GM23338 (cell line): ENCODE data around the gene PYDC2. TPM values are rescaled to one million over a fixed set of nuclear protein-coding genes. Genes with fewer than 3 reads are reported as not detected.

Experiments
- ATAC-seq: fragments of 200-7000 bp; cut with Tn5 transposase; 3 replicates; pipeline ENCODE4 v1.9.1; 2020
- DNase-seq: peaks from one replicate; pipeline ENCODE4 v3.0.0-alpha.2; 2015; ENCODE audit warnings: low spot score
- H2AFZ ChIP-seq: fragments of 200-600 bp; sonication (generic); 2 replicates; pipeline ENCODE4 v1.8.0; 2016; ENCODE audit warnings: antibody characterized with exemption, mild to moderate bottlenecking, moderate library complexity
- H3F3A ChIP-seq: fragments of 200-600 bp; sonication (generic); replicated peaks from 2 replicates; pipeline ENCODE4 v1.8.0; 2017; ENCODE audit warnings: antibody characterized with exemption, mixed run types, low read depth
- H3K27ac ChIP-seq: fragments of 200-600 bp; sonication (generic); 2 replicates; pipeline ENCODE4 v1.6.1; 2016; ENCODE audit warnings: low read depth
- H3K27me3 ChIP-seq: fragments of 200-600 bp; sonication (generic); 2 replicates; pipeline ENCODE4 v1.8.0; 2016; ENCODE audit warnings: mild to moderate bottlenecking, mixed run types, moderate library complexity; ENCODE audit not compliant: insufficient read depth
- H3K36me3 ChIP-seq: fragments of 200-600 bp; sonication (generic); 2 replicates; pipeline ENCODE4 v1.8.0; 2016; ENCODE audit warnings: mild to moderate bottlenecking; ENCODE audit not compliant: insufficient read depth
- H3K4me1 ChIP-seq: fragments of 200-600 bp; sonication (generic); 2 replicates; pipeline ENCODE4 v1.8.0; 2016; ENCODE audit warnings: mild to moderate bottlenecking, moderate library complexity; ENCODE audit not compliant: insufficient read depth
- H3K4me2 ChIP-seq: fragments of 200-600 bp; sonication (generic); 2 replicates; pipeline ENCODE4 v1.7.1; 2017; ENCODE audit warnings: mixed run types
- H3K4me3 ChIP-seq: fragments of 200-600 bp; sonication (generic); 2 replicates; pipeline ENCODE4 v1.6.1; 2016; ENCODE audit warnings: mixed run types
- H3K79me2 ChIP-seq: fragments of 200-600 bp; sonication (generic); replicated peaks from 2 replicates; pipeline ENCODE4 v1.8.0; 2017; ENCODE audit warnings: mild to moderate bottlenecking; ENCODE audit not compliant: insufficient read depth
- H3K9me2 ChIP-seq: fragments of 200-600 bp; sonication (generic); 2 replicates; pipeline ENCODE4 v1.8.0; 2017; ENCODE audit not compliant: insufficient read depth
- H4K20me1 ChIP-seq: fragments of 200-600 bp; sonication (generic); replicated peaks from 2 replicates; pipeline ENCODE4 v1.8.0; 2017; ENCODE audit warnings: mild to moderate bottlenecking; ENCODE audit not compliant: insufficient read depth
- H3K27ac Mint-ChIP-seq: 2 replicates; pipeline ENCODE4 v1.8.0; 2020; ENCODE audit warnings: inconsistent platforms, mild to moderate bottlenecking, moderate library complexity, mixed read lengths
- H3K27me3 Mint-ChIP-seq: 3 replicates; pipeline ENCODE4 v1.8.0; 2022; ENCODE audit warnings: low read depth, mild to moderate bottlenecking, moderate library complexity, mixed read lengths, inconsistent platforms; ENCODE audit not compliant: insufficient read depth, poor library complexity
- H3K36me3 Mint-ChIP-seq: 3 replicates; pipeline ENCODE4 v1.8.0; 2021; ENCODE audit warnings: low read depth, mild to moderate bottlenecking, inconsistent platforms, moderate library complexity, mixed read lengths
- H3K4me1 Mint-ChIP-seq: 3 replicates; pipeline ENCODE4 v1.8.0; 2020; ENCODE audit warnings: mild to moderate bottlenecking, inconsistent platforms, mixed read lengths
- H3K4me3 Mint-ChIP-seq: 3 replicates; pipeline ENCODE4 v1.8.0; 2021; ENCODE audit warnings: moderate library complexity, mild to moderate bottlenecking, inconsistent platforms, mixed read lengths
- H3K9me3 Mint-ChIP-seq: 3 replicates; pipeline ENCODE4 v1.8.0; 2020; ENCODE audit warnings: moderate library complexity, mild to moderate bottlenecking, inconsistent platforms, mixed read lengths
- CREB1 ChIP-seq: fragments of 250-450 bp; sonication (Bioruptor Pico); IDR thresholded peaks from 2 replicates; pipeline ENCODE4 v1.5.0; 2020; ENCODE audit warnings: low read depth, mild to moderate bottlenecking, moderate library complexity
- EZH2 ChIP-seq: fragments of 200-600 bp; sonication (generic); IDR thresholded peaks from one replicate; pipeline ENCODE4 v1.8.0; 2017; ENCODE audit warnings: antibody characterized with exemption, mild to moderate bottlenecking, low read depth; ENCODE audit not compliant: unreplicated experiment
- EZH2phosphoT487 ChIP-seq: fragments of 200-600 bp; sonication (generic); IDR thresholded peaks from one replicate; pipeline ENCODE4 v1.8.1; 2018; ENCODE audit warnings: antibody characterized with exemption; ENCODE audit not compliant: unreplicated experiment
- JUNB ChIP-seq: IDR thresholded peaks from one replicate; pipeline ENCODE4 v1.6.1; 2016; ENCODE audit warnings: antibody characterized with exemption; ENCODE audit not compliant: unreplicated experiment
- NANOG ChIP-seq: IDR thresholded peaks from 2 replicates; pipeline ENCODE4 v1.6.1; 2016; ENCODE audit warnings: antibody characterized with exemption, borderline replicate concordance
- POLR2AphosphoS5 ChIP-seq: IDR thresholded peaks from 2 replicates; pipeline ENCODE4 v1.6.1; 2016; ENCODE audit warnings: antibody characterized with exemption, low read depth
- STAT1 ChIP-seq: IDR thresholded peaks from one replicate; pipeline ENCODE4 v1.6.1; 2016; ENCODE audit warnings: antibody characterized with exemption; ENCODE audit not compliant: unreplicated experiment
- ZNF114 ChIP-seq: fragments of 250-450 bp; sonication (Bioruptor Pico); IDR thresholded peaks from 2 replicates; pipeline ENCODE4 v1.5.0; 2020; ENCODE audit warnings: mild to moderate bottlenecking, moderate library complexity
- ZNF331 ChIP-seq: fragments of 250-450 bp; sonication (Bioruptor Pico); IDR thresholded peaks from 2 replicates; pipeline ENCODE4 v1.5.0; 2020; ENCODE audit warnings: low read depth, mild to moderate bottlenecking, moderate library complexity
- polyA plus RNA-seq: library from polyadenylated mRNA; unstranded; fragments of >200 nt; fragmentation: Nextera tagmentation; extraction: Ambion mirVana; gene quantifications from 2 replicates; pipeline ENCODE4 v1.2.1, GENCODE V29; 2016
- total RNA-seq: library from RNA; depleted of rRNA; stranded (reverse); fragments of >200 nt; shearing (Covaris generic); gene quantifications from 2 replicates; pipeline ENCODE4 v1.2.3, GENCODE V29; 2014
- TF ChIP-seq, protein P1 (sequence below): IDR thresholded peaks from 2 replicates; pipeline ENCODE4 v1.6.1; 2016; ENCODE audit warnings: antibody characterized with exemption
- TF ChIP-seq, protein P2 (sequence below): fragments of 250-450 bp; sonication (Bioruptor Pico); IDR thresholded peaks from 2 replicates; pipeline ENCODE4 v1.5.0; 2020; ENCODE audit warnings: mild to moderate bottlenecking, moderate library complexity
- TF ChIP-seq, protein P3 (sequence below), 2 experiments: fragments of 200-600 bp in 1 of 2; sonication (generic) in 1 of 2; conservative IDR thresholded peaks; 2 replicates each; pipeline versions ENCODE4 v1.5.1 to v1.6.1; 2016 to 2017; ENCODE audit warnings: antibody characterized with exemption in 2 of 2, low read depth in 2 of 2, mild to moderate bottlenecking in 2 of 2, moderate library complexity in 1 of 2
- TF ChIP-seq, protein P4 (sequence below): IDR thresholded peaks from one replicate; pipeline ENCODE4 v1.6.1; 2018; ENCODE audit warnings: antibody characterized with exemption; ENCODE audit not compliant: unreplicated experiment

PYDC2 gene
- total and polyA plus RNA-seq, 2 experiments from 2014 or later = not detected

DNA sequence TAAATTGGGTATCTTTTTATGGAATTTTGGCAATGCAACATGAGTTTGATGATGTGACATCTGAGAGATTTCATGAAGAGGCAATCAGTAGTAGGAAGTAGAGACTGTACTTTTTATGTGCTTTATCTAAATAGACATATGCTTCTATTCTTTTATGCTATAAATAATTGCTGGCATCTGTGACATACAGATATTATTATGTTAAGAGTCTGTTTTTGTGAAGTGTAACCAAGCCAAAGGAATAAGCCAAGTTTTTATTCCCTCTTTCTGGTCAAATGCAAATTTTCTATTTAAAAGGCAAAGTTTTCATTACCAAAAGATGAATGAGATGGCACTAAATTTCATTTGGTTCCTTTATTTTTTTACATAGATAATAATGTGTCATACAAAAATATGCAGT, 32.4 kb downstream of the PYDC2 start:
- TF ChIP-seq, protein P1, sequence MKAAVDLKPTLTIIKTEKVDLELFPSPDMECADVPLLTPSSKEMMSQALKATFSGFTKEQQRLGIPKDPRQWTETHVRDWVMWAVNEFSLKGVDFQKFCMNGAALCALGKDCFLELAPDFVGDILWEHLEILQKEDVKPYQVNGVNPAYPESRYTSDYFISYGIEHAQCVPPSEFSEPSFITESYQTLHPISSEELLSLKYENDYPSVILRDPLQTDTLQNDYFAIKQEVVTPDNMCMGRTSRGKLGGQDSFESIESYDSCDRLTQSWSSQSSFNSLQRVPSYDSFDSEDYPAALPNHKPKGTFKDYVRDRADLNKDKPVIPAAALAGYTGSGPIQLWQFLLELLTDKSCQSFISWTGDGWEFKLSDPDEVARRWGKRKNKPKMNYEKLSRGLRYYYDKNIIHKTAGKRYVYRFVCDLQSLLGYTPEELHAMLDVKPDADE = no peak
- TF ChIP-seq ZNF114 (CRISPR knock-in tag) = no peak
- TF ChIP-seq ZNF331 (CRISPR knock-in tag) = no peak
- TF ChIP-seq, protein P2, sequence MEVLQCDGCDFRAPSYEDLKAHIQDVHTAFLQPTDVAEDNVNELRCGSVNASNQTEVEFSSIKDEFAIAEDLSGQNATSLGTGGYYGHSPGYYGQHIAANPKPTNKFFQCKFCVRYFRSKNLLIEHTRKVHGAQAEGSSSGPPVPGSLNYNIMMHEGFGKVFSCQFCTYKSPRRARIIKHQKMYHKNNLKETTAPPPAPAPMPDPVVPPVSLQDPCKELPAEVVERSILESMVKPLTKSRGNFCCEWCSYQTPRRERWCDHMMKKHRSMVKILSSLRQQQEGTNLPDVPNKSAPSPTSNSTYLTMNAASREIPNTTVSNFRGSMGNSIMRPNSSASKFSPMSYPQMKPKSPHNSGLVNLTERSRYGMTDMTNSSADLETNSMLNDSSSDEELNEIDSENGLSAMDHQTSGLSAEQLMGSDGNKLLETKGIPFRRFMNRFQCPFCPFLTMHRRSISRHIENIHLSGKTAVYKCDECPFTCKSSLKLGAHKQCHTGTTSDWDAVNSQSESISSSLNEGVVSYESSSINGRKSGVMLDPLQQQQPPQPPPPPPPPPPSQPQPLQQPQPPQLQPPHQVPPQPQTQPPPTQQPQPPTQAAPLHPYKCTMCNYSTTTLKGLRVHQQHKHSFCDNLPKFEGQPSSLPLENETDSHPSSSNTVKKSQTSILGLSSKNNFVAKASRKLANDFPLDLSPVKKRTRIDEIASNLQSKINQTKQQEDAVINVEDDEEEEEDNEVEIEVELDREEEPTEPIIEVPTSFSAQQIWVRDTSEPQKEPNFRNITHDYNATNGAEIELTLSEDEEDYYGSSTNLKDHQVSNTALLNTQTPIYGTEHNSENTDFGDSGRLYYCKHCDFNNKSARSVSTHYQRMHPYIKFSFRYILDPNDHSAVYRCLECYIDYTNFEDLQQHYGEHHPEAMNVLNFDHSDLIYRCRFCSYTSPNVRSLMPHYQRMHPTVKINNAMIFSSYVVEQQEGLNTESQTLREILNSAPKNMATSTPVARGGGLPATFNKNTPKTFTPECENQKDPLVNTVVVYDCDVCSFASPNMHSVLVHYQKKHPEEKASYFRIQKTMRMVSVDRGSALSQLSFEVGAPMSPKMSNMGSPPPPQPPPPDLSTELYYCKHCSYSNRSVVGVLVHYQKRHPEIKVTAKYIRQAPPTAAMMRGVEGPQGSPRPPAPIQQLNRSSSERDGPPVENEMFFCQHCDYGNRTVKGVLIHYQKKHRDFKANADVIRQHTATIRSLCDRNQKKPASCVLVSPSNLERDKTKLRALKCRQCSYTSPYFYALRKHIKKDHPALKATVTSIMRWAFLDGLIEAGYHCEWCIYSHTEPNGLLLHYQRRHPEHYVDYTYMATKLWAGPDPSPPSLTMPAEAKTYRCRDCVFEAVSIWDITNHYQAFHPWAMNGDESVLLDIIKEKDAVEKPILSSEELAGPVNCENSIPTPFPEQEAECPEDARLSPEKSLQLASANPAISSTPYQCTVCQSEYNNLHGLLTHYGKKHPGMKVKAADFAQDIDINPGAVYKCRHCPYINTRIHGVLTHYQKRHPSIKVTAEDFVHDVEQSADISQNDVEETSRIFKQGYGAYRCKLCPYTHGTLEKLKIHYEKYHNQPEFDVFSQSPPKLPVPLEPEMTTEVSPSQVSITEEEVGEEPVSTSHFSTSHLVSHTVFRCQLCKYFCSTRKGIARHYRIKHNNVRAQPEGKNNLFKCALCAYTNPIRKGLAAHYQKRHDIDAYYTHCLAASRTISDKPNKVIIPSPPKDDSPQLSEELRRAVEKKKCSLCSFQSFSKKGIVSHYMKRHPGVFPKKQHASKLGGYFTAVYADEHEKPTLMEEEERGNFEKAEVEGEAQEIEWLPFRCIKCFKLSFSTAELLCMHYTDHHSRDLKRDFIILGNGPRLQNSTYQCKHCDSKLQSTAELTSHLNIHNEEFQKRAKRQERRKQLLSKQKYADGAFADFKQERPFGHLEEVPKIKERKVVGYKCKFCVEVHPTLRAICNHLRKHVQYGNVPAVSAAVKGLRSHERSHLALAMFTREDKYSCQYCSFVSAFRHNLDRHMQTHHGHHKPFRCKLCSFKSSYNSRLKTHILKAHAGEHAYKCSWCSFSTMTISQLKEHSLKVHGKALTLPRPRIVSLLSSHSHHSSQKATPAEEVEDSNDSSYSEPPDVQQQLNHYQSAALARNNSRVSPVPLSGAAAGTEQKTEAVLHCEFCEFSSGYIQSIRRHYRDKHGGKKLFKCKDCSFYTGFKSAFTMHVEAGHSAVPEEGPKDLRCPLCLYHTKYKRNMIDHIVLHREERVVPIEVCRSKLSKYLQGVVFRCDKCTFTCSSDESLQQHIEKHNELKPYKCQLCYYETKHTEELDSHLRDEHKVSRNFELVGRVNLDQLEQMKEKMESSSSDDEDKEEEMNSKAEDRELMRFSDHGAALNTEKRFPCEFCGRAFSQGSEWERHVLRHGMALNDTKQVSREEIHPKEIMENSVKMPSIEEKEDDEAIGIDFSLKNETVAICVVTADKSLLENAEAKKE (CRISPR knock-in tag) = no peak
- TF ChIP-seq, protein P3, sequence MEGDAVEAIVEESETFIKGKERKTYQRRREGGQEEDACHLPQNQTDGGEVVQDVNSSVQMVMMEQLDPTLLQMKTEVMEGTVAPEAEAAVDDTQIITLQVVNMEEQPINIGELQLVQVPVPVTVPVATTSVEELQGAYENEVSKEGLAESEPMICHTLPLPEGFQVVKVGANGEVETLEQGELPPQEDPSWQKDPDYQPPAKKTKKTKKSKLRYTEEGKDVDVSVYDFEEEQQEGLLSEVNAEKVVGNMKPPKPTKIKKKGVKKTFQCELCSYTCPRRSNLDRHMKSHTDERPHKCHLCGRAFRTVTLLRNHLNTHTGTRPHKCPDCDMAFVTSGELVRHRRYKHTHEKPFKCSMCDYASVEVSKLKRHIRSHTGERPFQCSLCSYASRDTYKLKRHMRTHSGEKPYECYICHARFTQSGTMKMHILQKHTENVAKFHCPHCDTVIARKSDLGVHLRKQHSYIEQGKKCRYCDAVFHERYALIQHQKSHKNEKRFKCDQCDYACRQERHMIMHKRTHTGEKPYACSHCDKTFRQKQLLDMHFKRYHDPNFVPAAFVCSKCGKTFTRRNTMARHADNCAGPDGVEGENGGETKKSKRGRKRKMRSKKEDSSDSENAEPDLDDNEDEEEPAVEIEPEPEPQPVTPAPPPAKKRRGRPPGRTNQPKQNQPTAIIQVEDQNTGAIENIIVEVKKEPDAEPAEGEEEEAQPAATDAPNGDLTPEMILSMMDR (conservative IDR thresholded peaks at IDR 0.05; ENCODE audit: low read depth in 2 of 2) = no peak
- TF ChIP-seq EZH2phosphoT487 = no peak
- TF ChIP-seq, protein P4, sequence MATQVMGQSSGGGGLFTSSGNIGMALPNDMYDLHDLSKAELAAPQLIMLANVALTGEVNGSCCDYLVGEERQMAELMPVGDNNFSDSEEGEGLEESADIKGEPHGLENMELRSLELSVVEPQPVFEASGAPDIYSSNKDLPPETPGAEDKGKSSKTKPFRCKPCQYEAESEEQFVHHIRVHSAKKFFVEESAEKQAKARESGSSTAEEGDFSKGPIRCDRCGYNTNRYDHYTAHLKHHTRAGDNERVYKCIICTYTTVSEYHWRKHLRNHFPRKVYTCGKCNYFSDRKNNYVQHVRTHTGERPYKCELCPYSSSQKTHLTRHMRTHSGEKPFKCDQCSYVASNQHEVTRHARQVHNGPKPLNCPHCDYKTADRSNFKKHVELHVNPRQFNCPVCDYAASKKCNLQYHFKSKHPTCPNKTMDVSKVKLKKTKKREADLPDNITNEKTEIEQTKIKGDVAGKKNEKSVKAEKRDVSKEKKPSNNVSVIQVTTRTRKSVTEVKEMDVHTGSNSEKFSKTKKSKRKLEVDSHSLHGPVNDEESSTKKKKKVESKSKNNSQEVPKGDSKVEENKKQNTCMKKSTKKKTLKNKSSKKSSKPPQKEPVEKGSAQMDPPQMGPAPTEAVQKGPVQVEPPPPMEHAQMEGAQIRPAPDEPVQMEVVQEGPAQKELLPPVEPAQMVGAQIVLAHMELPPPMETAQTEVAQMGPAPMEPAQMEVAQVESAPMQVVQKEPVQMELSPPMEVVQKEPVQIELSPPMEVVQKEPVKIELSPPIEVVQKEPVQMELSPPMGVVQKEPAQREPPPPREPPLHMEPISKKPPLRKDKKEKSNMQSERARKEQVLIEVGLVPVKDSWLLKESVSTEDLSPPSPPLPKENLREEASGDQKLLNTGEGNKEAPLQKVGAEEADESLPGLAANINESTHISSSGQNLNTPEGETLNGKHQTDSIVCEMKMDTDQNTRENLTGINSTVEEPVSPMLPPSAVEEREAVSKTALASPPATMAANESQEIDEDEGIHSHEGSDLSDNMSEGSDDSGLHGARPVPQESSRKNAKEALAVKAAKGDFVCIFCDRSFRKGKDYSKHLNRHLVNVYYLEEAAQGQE = no peak
- no peak for TF ChIP-seq POLR2AphosphoS5
- no peak for TF ChIP-seq EZH2
- TF ChIP-seq JUNB = no peak
- TF ChIP-seq NANOG = no peak
- TF ChIP-seq STAT1 = no peak
- TF ChIP-seq CREB1 (CRISPR knock-in tag) = no peak
- Histone ChIP-seq H3K27me3 (no peaks in the 10 kb centered on the region), H3K9me2 (no peaks in the 10 kb centered on the region), H3K4me2 (no peak overlapping the region), H4K20me1 (no peaks in the 10 kb centered on the region), H3F3A (no peaks in the 10 kb centered on the region), H3K36me3 (no peaks in the 10 kb centered on the region), H3K4me3 (no peak overlapping the region), H2AFZ (no peak overlapping the region), H3K4me1 (no peaks in the 10 kb centered on the region), H3K27ac (no peak overlapping the region), H3K79me2 (no peaks in the 10 kb centered on the region)
- H3K9me3 Mint-ChIP-seq = no peaks in the 10 kb centered on the region
- no peaks in the 10 kb centered on the region for H3K36me3 Mint-ChIP-seq
- no peak overlapping the region for H3K4me3 Mint-ChIP-seq
- H3K4me1 Mint-ChIP-seq = 0 out of 3 replicates have a peak, but pooled peaks cover 3% of the 10 kb centered on the region
- no peaks in the 10 kb centered on the region for H3K27me3 Mint-ChIP-seq
- ATAC-seq = no peak
- no peak overlapping the region for H3K27ac Mint-ChIP-seq
- no peak for DNase-seq
